Gastrocnemius medialis (tissue), 4 donors: ENCODE data around the gene CEACAM21.

Experiments used
- POLR2A ChIP-seq, 2 donors: fragments of 450-650 bp; IDR thresholded peaks; one replicate each; pipeline ENCODE4 v1.6.1; 2017; ENCODE audit warnings: antibody characterized with exemption in 2 of 2, mild to moderate bottlenecking in 2 of 2, moderate library complexity in 2 of 2
- TF ChIP-seq, protein P1 (sequence below), 5 experiments: fragments of 450-650 bp in 3 of 5; fragments of 200-600 bp in 2 of 5; sonication (generic) in 2 of 5; IDR thresholded peaks in 4 of 5; conservative IDR thresholded peaks in 1 of 5; 1 replicate in 4 of 5; 2 replicates in 1 of 5; pipeline ENCODE4 v1.5.1; 2016 to 2019; ENCODE audit warnings: antibody characterized with exemption in 5 of 5, mild to moderate bottlenecking in 3 of 5, moderate library complexity in 3 of 5

DNA sequence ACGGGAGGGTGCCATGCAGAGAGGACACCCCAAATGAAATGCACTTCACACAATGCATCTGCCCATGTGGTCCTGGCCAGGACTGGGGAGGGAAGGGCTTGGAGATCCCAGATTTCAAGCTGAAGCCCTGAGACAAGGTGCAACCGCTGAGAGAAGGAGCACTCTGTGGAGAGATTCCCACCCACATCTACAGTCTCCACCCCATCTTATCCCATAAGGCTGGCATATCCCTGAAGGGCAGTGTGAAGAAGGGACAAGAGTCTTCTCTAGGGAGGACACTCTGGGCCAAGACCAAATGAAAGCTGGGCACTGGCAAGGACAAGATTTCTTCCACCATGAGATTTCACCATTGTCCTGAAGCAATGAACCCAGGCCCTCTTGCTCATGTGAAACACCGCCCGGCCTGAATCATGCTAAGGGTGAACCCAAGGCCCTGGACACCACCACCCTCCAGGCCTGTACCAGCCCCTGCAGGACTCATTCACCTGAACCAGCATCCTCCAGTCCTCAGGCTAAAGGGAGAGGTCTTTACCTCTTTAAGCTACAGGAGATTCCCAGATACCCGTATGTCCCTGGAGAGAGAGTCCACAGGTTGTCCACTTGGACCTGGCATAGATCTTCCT, 30.4 kb downstream of the CEACAM21 start:
- TF ChIP-seq POLR2A (IDR thresholded peaks at IDR 0.05) = no peak
- TF ChIP-seq, protein P1, sequence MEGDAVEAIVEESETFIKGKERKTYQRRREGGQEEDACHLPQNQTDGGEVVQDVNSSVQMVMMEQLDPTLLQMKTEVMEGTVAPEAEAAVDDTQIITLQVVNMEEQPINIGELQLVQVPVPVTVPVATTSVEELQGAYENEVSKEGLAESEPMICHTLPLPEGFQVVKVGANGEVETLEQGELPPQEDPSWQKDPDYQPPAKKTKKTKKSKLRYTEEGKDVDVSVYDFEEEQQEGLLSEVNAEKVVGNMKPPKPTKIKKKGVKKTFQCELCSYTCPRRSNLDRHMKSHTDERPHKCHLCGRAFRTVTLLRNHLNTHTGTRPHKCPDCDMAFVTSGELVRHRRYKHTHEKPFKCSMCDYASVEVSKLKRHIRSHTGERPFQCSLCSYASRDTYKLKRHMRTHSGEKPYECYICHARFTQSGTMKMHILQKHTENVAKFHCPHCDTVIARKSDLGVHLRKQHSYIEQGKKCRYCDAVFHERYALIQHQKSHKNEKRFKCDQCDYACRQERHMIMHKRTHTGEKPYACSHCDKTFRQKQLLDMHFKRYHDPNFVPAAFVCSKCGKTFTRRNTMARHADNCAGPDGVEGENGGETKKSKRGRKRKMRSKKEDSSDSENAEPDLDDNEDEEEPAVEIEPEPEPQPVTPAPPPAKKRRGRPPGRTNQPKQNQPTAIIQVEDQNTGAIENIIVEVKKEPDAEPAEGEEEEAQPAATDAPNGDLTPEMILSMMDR (IDR thresholded peaks at IDR 0.05 in 4 of 5, conservative IDR thresholded peaks at IDR 0.05 in 1 of 5) = no peak
